HUES48 (cell line): ENCODE data around the gene DNAJA3.

Experiments used
- H3K27ac ChIP-seq: one replicate; pipeline ENCODE4 v1.7.0; 2013; ENCODE audit warnings: low read depth, low read length, inconsistent platforms
- H3K27me3 ChIP-seq: 2 replicates; pipeline ENCODE4 v1.6.1; 2013; ENCODE audit warnings: mild to moderate bottlenecking, low read length; ENCODE audit not compliant: control insufficient read depth, insufficient read depth
- H3K36me3 ChIP-seq: 2 replicates; pipeline ENCODE4 v1.6.1; 2013; ENCODE audit warnings: low read length; ENCODE audit not compliant: control insufficient read depth, insufficient read depth
- H3K4me1 ChIP-seq: 2 replicates; pipeline ENCODE4 v1.6.1; 2013; ENCODE audit warnings: mild to moderate bottlenecking, low read length; ENCODE audit not compliant: control insufficient read depth, insufficient read depth
- H3K4me3 ChIP-seq: 2 replicates; pipeline ENCODE4 v1.5.1; 2013; ENCODE audit warnings: mild to moderate bottlenecking, low read depth, low read length
- H3K9ac ChIP-seq: 2 replicates; pipeline ENCODE4 v1.6.1; 2013; ENCODE audit warnings: mild to moderate bottlenecking, low read depth, low read length, moderate library complexity
- H3K9me3 ChIP-seq: 2 replicates; pipeline ENCODE4 v1.6.1; 2013; ENCODE audit warnings: low read length; ENCODE audit not compliant: control insufficient read depth, insufficient read depth

Gene DNAJA3

DNA sequence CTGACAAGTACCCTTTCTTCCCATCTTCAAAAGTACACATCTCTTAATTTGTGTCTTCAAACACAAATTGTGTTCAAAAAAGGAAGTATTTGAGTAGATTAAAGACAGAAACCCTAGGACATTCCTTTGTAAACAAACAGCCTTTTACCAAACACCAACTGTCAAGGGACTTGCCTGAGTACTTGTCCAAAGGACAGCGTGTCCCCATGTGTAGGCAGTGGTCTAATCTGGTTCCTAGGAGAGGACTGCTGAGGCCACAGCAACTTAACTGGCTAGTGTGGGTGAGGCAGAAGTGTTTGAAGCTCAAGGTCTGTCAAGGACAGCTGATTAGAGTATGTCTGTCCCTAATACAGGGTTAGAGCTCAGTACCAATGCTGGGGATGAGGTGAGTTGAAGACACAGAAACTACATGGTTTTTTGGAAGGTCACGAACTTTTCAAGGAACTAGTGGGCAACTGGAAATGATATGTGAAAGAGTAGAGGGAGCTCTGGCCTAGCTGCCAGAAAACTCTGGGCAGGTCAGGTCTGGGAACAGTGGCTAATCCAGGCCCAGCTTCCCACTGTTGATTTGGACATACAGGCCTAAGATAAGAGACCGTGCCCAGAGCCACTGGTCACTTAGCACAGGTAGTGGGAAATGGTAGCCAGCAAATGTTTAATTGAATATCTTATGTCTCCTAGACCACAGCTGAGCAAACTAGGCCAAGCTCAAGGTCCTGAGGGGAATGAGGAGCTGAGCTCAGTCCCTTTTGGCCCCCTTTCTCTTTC is 60.6 kb downstream of the DNAJA3 start:
- Histone ChIP-seq H3K4me3 (no peak overlapping the region), H3K4me1 (no peaks in the 10 kb centered on the region), H3K9me3 (no peaks in the 10 kb centered on the region), H3K36me3 (peaks cover 9% of the 10 kb centered on the region; the same call in 1 of the 2 replicates), H3K9ac (no peak overlapping the region), H3K27ac (no peak overlapping the region), H3K27me3 (no peaks in the 10 kb centered on the region)

DNA sequence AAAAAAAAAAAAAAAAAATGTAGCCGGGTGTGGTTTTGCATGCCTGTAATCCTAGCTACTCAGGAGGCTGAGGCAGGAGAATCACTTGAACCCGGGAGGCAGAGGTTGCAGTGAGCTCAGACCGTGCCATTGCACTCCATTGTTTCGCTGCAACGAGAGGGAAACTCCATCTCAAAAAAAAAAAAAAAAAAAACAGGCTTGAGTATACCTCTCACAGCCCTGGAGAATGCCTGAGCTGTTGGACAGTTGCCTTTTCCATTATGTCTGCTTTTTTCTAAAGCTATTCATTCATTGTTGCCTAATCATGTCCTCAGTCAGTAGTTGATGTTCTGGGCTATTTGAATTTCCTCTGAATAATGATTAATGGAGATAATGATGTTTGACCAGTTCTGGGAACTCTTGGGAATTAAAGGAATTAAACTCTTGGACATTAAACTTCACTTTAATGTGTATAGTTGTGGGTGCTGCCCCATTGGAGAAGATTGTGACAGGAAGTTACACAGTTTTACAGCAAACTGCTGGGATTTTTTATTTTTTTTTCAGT is 62.4 kb downstream of the DNAJA3 start:
- no peaks in the 10 kb centered on the region for H3K4me1 ChIP-seq
- H3K9ac ChIP-seq = no peak overlapping the region
- no peaks in the 10 kb centered on the region for H3K27me3 ChIP-seq
- H3K9me3 ChIP-seq = no peaks in the 10 kb centered on the region
- H3K27ac ChIP-seq = no peak overlapping the region
- no peak overlapping the region for H3K4me3 ChIP-seq
- peaks cover 9% of the 10 kb centered on the region; the same call in 1 of the 2 replicates for H3K36me3 ChIP-seq

DNA sequence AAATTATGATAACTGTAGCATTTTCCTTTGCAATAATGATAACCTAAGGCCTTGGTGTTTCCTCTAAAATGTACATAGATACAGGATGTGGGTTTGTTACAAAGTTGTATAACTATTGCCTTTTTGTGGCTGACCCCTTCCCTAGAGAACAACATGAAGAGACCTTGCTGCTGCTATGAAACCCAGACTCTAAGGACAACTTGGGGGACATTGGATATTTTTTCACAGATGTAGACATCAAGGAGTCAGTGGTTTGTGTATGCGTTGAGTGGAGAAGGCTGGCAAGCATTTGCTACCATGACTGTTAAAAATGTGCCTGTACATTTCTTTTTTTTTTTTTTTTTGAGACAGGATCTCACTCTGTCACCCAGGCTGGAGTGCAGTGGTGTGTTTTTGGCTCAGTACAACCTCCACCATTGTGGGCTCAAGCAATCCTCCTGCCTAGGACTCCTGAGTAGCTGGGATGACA is 62.9 kb downstream of the DNAJA3 start:
- Histone ChIP-seq H3K9ac (no peak overlapping the region), H3K4me3 (no peak overlapping the region), H3K27ac (no peak overlapping the region), H3K9me3 (no peaks in the 10 kb centered on the region), H3K27me3 (no peaks in the 10 kb centered on the region), H3K4me1 (no peaks in the 10 kb centered on the region), H3K36me3 (peaks cover 9% of the 10 kb centered on the region; the same call in 1 of the 2 replicates)

DNA sequence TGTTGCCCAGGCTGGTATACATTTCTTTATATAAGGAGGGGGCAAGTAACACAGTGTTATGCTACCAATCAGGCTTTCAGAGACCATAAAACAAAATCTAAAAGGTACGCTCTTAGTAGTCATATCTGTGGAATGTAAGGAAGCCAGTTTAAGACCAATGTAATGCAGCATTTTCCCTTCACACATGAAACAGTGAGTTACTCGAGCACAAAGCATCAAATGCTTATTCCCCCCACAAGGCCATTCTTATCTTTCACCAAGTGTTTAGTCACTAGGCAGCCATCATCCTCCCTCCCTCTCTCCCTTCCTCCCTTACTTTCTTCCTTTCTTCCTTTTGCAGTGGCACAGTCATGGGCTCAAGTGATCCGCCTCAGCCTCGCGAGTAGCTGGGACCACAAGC is 63.4 kb downstream of the DNAJA3 start:
- no peak overlapping the region for H3K9ac ChIP-seq

DNA sequence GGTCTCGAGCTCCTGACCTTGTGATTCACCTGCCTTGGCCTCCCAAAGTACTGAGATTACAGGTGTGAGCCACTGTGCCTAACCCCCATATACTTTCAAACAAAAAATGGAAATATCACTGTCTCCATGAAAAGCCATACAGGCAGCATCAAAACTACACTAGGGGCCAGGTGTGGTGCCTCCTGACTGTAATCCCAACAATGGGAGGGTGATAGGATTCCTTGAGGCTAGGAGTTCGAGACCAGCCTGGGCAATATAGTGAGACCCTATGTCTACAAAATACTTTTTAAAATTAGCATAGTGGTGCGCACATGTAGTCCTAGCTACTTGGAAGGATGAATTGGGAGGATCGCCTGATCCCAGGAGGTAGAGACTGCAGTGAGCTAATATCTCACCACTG is 66.2 kb downstream of the DNAJA3 start:
- Histone ChIP-seq H3K9me3 (no peaks in the 10 kb centered on the region), H3K27me3 (no peaks in the 10 kb centered on the region), H3K4me1 (no peaks in the 10 kb centered on the region), H3K9ac (no peak overlapping the region), H3K36me3 (0 out of 2 replicates have a peak, but pooled peaks cover 5% of the 10 kb centered on the region), H3K4me3 (no peak overlapping the region), H3K27ac (no peak overlapping the region)

More for the DNA sequence above, 63.4 kb downstream of the DNAJA3 start:
- H3K9me3 ChIP-seq = no peaks in the 10 kb centered on the region
- no peak overlapping the region for H3K27ac ChIP-seq
- no peaks in the 10 kb centered on the region for H3K27me3 ChIP-seq
- H3K36me3 ChIP-seq = peaks cover 9% of the 10 kb centered on the region; the same call in 1 of the 2 replicates
- H3K4me1 ChIP-seq = no peaks in the 10 kb centered on the region
- H3K4me3 ChIP-seq = no peak overlapping the region

DNA sequence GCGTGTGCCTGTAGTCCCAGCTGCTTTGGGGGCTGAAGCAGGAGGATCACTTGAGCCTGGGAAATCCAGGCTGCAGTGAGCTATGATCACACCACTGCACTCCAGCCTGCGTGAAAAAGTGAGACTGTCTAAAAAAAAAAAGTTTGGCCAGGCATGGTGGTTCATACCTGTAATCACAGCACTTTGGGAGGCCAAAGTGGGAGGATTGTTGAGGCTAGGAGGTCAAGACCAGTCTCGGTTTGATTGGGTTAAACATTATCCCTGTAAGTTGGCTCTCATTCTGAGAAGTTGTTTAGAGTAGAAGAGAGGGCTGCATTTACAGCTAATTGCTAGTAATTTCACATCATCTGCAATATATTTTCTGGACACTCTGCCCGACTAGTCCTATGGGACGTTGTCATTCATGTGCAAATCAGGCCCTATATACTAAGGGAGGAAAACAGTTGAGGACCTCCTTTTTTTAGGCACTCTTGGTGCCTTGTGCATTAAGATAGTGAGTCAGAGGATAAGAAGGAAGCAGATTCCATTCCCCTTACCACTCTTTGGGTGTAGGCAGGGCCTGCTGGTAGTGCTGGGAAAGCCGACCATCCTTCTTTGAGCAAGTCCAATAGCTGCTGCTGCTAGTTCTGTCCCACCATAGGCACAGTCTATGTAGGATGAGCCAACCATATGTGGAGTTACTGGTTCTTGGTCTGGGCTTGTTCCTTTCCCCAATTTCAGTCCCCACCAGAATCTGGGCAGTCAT is 69.2 kb downstream of the DNAJA3 start:
- H3K36me3 ChIP-seq = no peaks in the 10 kb centered on the region
- H3K27ac ChIP-seq = peak overlapping the region; percentile 64
- H3K4me1 ChIP-seq = peaks cover 8% of the 10 kb centered on the region
- H3K27me3 ChIP-seq = no peaks in the 10 kb centered on the region
- H3K4me3 ChIP-seq = no peak overlapping the region
- no peaks in the 10 kb centered on the region for H3K9me3 ChIP-seq
- no peak overlapping the region for H3K9ac ChIP-seq

DNA sequence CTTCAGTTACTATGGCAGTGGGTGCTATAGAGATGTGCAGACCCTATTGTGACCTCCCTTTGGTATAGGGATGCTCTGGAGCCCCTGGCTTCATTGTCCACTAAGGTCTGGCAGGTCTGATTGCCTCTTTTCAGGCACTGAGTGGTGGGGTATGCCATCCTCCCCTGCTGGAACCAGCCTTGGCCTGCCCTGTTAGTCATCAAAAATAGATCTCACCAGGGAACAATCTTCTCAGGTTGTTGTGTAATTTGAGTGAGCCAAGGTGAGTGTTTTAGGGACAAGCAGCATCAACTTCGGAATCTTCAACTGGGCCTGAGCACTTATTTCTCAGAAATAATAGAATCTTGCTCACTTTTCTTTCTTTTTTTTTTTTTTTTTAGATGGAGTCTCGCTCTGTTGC is 70.1 kb downstream of the DNAJA3 start:
- peaks cover 16% of the 10 kb centered on the region for H3K4me1 ChIP-seq
- no peaks in the 10 kb centered on the region for H3K9me3 ChIP-seq
- no peak overlapping the region for H3K4me3 ChIP-seq
- H3K27me3 ChIP-seq = no peaks in the 10 kb centered on the region
- no peaks in the 10 kb centered on the region for H3K36me3 ChIP-seq
- H3K9ac ChIP-seq = no peak overlapping the region
- peak overlapping the region; percentile 64 for H3K27ac ChIP-seq

DNA sequence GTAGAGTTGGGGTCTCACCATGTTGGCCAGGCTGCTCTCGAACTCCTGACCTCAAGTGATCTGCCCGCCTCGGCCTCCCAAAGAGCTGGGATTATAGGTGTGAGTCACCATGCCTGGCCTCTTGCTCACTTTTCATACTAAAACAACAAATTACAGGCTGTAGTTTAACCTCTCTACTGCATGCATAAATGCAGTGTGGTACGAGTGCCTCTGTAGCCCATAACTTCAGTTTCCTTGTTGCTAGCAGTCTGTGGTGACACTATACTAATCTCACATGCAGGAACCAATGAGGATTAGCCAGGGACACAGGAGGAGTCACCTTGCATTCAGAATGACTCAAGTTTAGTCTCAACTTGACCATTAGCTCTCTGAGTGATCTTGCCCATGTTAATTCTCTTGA is 70.6 kb downstream of the DNAJA3 start:
- Histone ChIP-seq H3K36me3 (no peaks in the 10 kb centered on the region), H3K27me3 (no peaks in the 10 kb centered on the region), H3K27ac (no peak overlapping the region), H3K4me1 (peaks cover 17% of the 10 kb centered on the region), H3K9me3 (no peaks in the 10 kb centered on the region), H3K9ac (no peak overlapping the region), H3K4me3 (no peak overlapping the region)

DNA sequence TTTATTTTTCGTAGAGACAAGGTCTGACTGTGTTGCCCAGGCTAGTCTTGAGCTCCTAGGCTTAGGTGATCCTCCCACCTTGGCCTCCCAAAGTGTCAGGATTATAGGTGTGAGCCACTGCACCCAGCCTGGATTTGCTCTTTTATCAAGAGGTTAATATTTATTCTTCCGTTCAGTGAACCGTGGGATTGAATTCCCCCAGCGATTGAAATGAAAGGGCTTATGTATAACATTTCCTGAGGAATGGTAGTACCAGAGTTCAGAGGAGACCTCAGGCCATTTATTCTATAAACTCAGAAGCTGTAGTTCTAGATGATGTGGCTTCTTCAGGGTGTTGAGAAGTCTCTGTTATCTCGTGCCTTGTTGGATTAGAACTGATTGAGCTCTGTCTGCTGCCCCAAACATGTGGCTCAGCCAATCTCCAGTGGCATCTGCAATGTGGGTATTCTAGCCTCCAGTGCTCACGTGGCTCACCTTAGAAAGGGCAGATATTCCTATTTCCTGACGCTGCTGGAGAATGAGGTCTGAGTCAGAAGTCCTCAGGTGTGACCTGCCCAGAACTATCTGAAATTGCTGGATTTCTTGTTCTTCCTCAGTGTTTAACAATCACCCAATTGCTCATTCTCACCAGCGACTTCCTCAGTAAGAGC is 73.0 kb downstream of the DNAJA3 start:
- no peaks in the 10 kb centered on the region for H3K27me3 ChIP-seq
- no peaks in the 10 kb centered on the region for H3K36me3 ChIP-seq
- H3K27ac ChIP-seq = no peak overlapping the region
- no peaks in the 10 kb centered on the region for H3K9me3 ChIP-seq
- no peak overlapping the region for H3K4me3 ChIP-seq
- H3K9ac ChIP-seq = no peak overlapping the region
- H3K4me1 ChIP-seq = peaks cover 17% of the 10 kb centered on the region

DNA sequence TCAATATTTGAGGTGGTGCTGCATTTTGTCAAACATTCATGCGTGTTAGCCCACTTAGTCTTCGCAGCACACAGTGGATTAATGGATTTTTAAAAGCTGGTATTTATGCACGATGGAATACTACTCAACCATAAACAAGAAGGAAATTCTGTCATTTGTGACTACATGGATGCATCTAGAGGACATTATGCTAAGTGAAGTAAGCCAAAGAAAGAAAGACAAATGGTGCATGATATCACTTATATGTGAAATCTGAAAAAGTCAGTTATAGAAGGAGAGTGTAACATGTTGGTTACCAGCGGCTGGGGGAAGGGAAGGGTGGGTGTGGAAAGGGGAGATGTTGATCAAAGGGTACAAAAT is 73.5 kb downstream of the DNAJA3 start:
- no peaks in the 10 kb centered on the region for H3K9me3 ChIP-seq
- no peak overlapping the region for H3K27ac ChIP-seq
- no peaks in the 10 kb centered on the region for H3K27me3 ChIP-seq
- no peak overlapping the region for H3K9ac ChIP-seq
- no peaks in the 10 kb centered on the region for H3K36me3 ChIP-seq
- peaks cover 17% of the 10 kb centered on the region for H3K4me1 ChIP-seq
- H3K4me3 ChIP-seq = no peak overlapping the region
